Mucosa of descending colon (tissue), 3 donors: Measurements from ENCODE around the gene SLC43A2. TPM values are rescaled to one million over a fixed set of nuclear protein-coding genes. Genes with fewer than 3 reads are reported as not detected.
"Not testable (repeated sequence)": the region's sequence is repeated elsewhere in the genome, so short reads cannot be mapped to it uniquely, and the experiment has no call there.

Experiments
- ATAC-seq: fragments of 200-7000 bp; cut with Tn5 transposase; one replicate; pipeline ENCODE4 v1.9.1; 2020; ENCODE audit warnings: mild to moderate bottlenecking, moderate library complexity
- DNase-seq, 3 donors: peaks; one replicate each; pipeline ENCODE4 v3.0.0-alpha.2; 2020
- H3K36me3 ChIP-seq: fragments of 200-600 bp; one replicate; pipeline ENCODE4 v1.8.0; 2021; ENCODE audit warnings: low read depth, mild to moderate bottlenecking
- H3K4me1 ChIP-seq: fragments of 200-600 bp; one replicate; pipeline ENCODE4 v1.8.0; 2021; ENCODE audit warnings: low read depth, mild to moderate bottlenecking
- H3K4me3 ChIP-seq: fragments of 200-600 bp; one replicate; pipeline ENCODE4 v1.8.0; 2021; ENCODE audit warnings: mild to moderate bottlenecking
- H3K9me3 ChIP-seq: fragments of 200-600 bp; one replicate; pipeline ENCODE4 v1.8.0; 2021; ENCODE audit warnings: mild to moderate bottlenecking
- CTCF ChIP-seq: fragments of 200-600 bp; IDR thresholded peaks from one replicate; pipeline ENCODE4 v1.8.0; 2022; ENCODE audit warnings: antibody characterized with exemption, mild to moderate bottlenecking
- intact Hi-C, 2 donors: fragments of 100-400 bp; cut with DNase I in 1 of 2; cut with micrococcal nuclease in 1 of 2; formaldehyde crosslinking; loops; one replicate each; pipeline versions ENCODE4 v1.11.0 to v1.11.1; 2022; cut with DNase I, micrococcal nuclease
- total RNA-seq, 3 donors: library from RNA; stranded (reverse); fragmentation: NEBNext Ultra II Directional in 2 of 3; extraction: Animal tissue kit (Norgen Biotek cat#: 25700) in 2 of 3; gene quantifications; one replicate each; pipeline versions ENCODE4 v1.2.1 to v1.2.4, GENCODE V29; 2021 to 2023
- donor health status: DM: no; HTN: no; CAD: no; lungs with moderate emphysema.
- donor health status: DM: no; HTN: no; CAD: no.
- donor health status: DM: no; HTN: yes; CAD: no.

SLC43A2 gene
- total RNA-seq, 3 donors from 2014 or later, result 12.7 to 30.8 (median 23.7) TPM

- Histone ChIP-seq H3K36me3 (peaks cover 41% of the 10 kb centered on the region), H3K9me3 (no peaks in the 10 kb centered on the region), H3K4me1 (no peaks in the 10 kb centered on the region), H3K4me3 (no peak overlapping the region)
- ATAC-seq (no peak), DNase-seq (no peak)
- no peak for TF ChIP-seq CTCF
- intact Hi-C loops, result no loop called here
Measured at GRCh38 chr17:1658100-1658499, 29.5 kb upstream of the SLC43A2 start.

- ATAC-seq (no peak), DNase-seq (peak in 1 of 3 donors; percentile 29)
- intact Hi-C loops, result no loop called here
- TF ChIP-seq CTCF, result no peak
- H3K36me3 ChIP-seq, result peaks cover 28% of the 10 kb centered on the region
- peaks cover 18% of the 10 kb centered on the region for H3K4me1 ChIP-seq
- H3K4me3 ChIP-seq, result no peak overlapping the region
- no peaks in the 10 kb centered on the region for H3K9me3 ChIP-seq
Measured at GRCh38 chr17:1653735-1654134, 25.1 kb upstream of the SLC43A2 start.

GRCh38 chr17:1652794-1653193 lies 24.2 kb upstream of the SLC43A2 start:
- H3K4me3 ChIP-seq, H3K9me3 ChIP-seq, intact Hi-C loops, ATAC-seq: not testable (repeated sequence)
- peaks cover 28% of the 10 kb centered on the region for H3K36me3 ChIP-seq
- peaks cover 25% of the 10 kb centered on the region for H3K4me1 ChIP-seq
- peak in 1 of 3 donors; percentile 10 for DNase-seq

- intact Hi-C loops, result no loop called here
- H3K4me1 ChIP-seq, result peaks cover 31% of the 10 kb centered on the region
- peak in 1 of 3 donors; percentile 50 for DNase-seq
- H3K36me3 ChIP-seq, result peaks cover 25% of the 10 kb centered on the region
- TF ChIP-seq CTCF, result no peak
- no peak for ATAC-seq
- H3K4me3 ChIP-seq, result no peak overlapping the region
- no peaks in the 10 kb centered on the region for H3K9me3 ChIP-seq
Measured at GRCh38 chr17:1651559-1651844, 22.9 kb upstream of the SLC43A2 start.

GRCh38 chr17:1650731-1651558 lies 22.3 kb upstream of the SLC43A2 start:
- intact Hi-C loops, result no loop called here
- H3K4me3 ChIP-seq, result no peak overlapping the region
- TF ChIP-seq CTCF, result no peak

GRCh38 chr17:1649844-1650501 lies 21.3 kb upstream of the SLC43A2 start, which contains the start of gene RILP:
RILP (minus strand) TSS chr17:1649866; CDS start chr17:1649804, 62 bp downstream.
- DNase-seq, result peak; percentile 89 to 94 (median 93)
- H3K9me3 ChIP-seq, result no peaks in the 10 kb centered on the region
- intact Hi-C loops, result no loop called here
- peak; percentile 76 for ATAC-seq
- H3K4me3 ChIP-seq, result peak within 1 kb of the TSS; percentile 93
- H3K36me3 ChIP-seq, result peaks cover 23% of the 10 kb centered on the region
- TF ChIP-seq CTCF, result no peak
- H3K4me1 ChIP-seq, result peaks cover 31% of the 10 kb centered on the region

More at GRCh38 chr17:1650731-1651558, 22.3 kb upstream of the SLC43A2 start:
- Histone ChIP-seq H3K9me3 (no peaks in the 10 kb centered on the region), H3K36me3 (peaks cover 25% of the 10 kb centered on the region), H3K4me1 (peaks cover 31% of the 10 kb centered on the region)
- peak; percentile 72 to 79 (median 73) for DNase-seq
- ATAC-seq, result peak; percentile 14
